WTC11 (cell line): ENCODE measurements around the gene SLC41A3. TPM values are rescaled to one million over a fixed set of nuclear protein-coding genes. Genes with fewer than 3 reads are reported as not detected.

Source experiments
- ATAC-seq: fragments of 200-7000 bp; cut with Tn5 transposase; 2 replicates; pipeline ENCODE4 v1.10.0; 2021; ENCODE audit warnings: mild to moderate bottlenecking, moderate library complexity
- CTCF ChIA-PET: fragments of 300-600 bp; sonication (Branson Sonifier 250); formaldehyde crosslinking; loops from one replicate; lab custom pipeline; 2021; ENCODE audit warnings: antibody characterized with exemption; lab: Charles Lee
- POLR2A ChIA-PET: fragments of 350-600 bp; sonication (Branson Sonifier 250); formaldehyde crosslinking; loops from one replicate; lab custom pipeline; 2021; ENCODE audit warnings: antibody characterized with exemption; lab: Charles Lee
- DNase-seq: peaks from one replicate; pipeline ENCODE4 v3.0.0; 2021; ENCODE audit warnings: low spot score
- H3K27ac Mint-ChIP-seq: 2 replicates; pipeline ENCODE4 v1.8.0; 2021; ENCODE audit warnings: mixed read lengths
- H3K27me3 Mint-ChIP-seq: 2 replicates; pipeline ENCODE4 v1.8.0; 2021; ENCODE audit warnings: low read depth, mild to moderate bottlenecking, moderate library complexity, mixed read lengths
- H3K36me3 Mint-ChIP-seq: 2 replicates; pipeline ENCODE4 v1.8.0; 2021; ENCODE audit warnings: mixed read lengths
- H3K4me1 Mint-ChIP-seq: 2 replicates; pipeline ENCODE4 v1.8.0; 2022; ENCODE audit warnings: mixed read lengths
- H3K4me3 Mint-ChIP-seq: 2 replicates; pipeline ENCODE4 v1.8.0; 2021; ENCODE audit warnings: mild to moderate bottlenecking, moderate library complexity, mixed read lengths
- H3K9me3 Mint-ChIP-seq: 2 replicates; pipeline ENCODE4 v1.8.0; 2021; ENCODE audit warnings: mixed read lengths
- ETV6 ChIP-seq: sonication (generic); formaldehyde crosslinking; IDR thresholded peaks from 2 replicates; pipeline ENCODE4 v1.8.1; 2022; ENCODE audit warnings: mild to moderate bottlenecking, missing genetic modification reagents
- GABPB1 ChIP-seq: sonication (generic); formaldehyde crosslinking; IDR thresholded peaks from 2 replicates; pipeline ENCODE4 v1.8.1; 2023; ENCODE audit warnings: mild to moderate bottlenecking, missing genetic modification reagents
- GTF2I ChIP-seq: fragments of 250-450 bp; sonication (Bioruptor Pico); conservative IDR thresholded peaks from 2 replicates; pipeline ENCODE4 v1.4.0; 2021; ENCODE audit warnings: mild to moderate bottlenecking
- NFATC4 ChIP-seq: fragments of 250-450 bp; sonication (Bioruptor Pico); IDR thresholded peaks from 2 replicates; pipeline ENCODE4 v1.9.0; 2021; ENCODE audit warnings: mild to moderate bottlenecking
- NFE2L1 ChIP-seq: sonication (generic); formaldehyde crosslinking; IDR thresholded peaks from 2 replicates; pipeline ENCODE4 v1.8.1; 2023; ENCODE audit warnings: missing genetic modification reagents
- SOX15 ChIP-seq: fragments of 250-450 bp; sonication (Bioruptor Pico); IDR thresholded peaks from 2 replicates; pipeline ENCODE4 v1.9.0; 2021; ENCODE audit warnings: mild to moderate bottlenecking
- ZBTB21 ChIP-seq: sonication (generic); formaldehyde crosslinking; IDR thresholded peaks from 2 replicates; pipeline ENCODE4 v1.8.1; 2023; ENCODE audit warnings: mild to moderate bottlenecking, missing genetic modification reagents, borderline replicate concordance
- ZNF317 ChIP-seq: sonication (generic); formaldehyde crosslinking; IDR thresholded peaks from 2 replicates; pipeline ENCODE4 v1.8.1; 2023; ENCODE audit warnings: low read depth, mild to moderate bottlenecking, moderate library complexity, missing genetic modification reagents, borderline replicate concordance
- total RNA-seq: library from RNA; stranded (reverse); gene quantifications from 3 replicates; pipeline ENCODE4 v1.2.3, GENCODE V29; 2021
- TF ChIP-seq, protein P1 (sequence below): sonication (generic); formaldehyde crosslinking; IDR thresholded peaks from 2 replicates; pipeline ENCODE4 v1.8.1; 2023; ENCODE audit warnings: mild to moderate bottlenecking, missing genetic modification reagents, moderate library complexity
- TF ChIP-seq, protein P2 (sequence below): sonication (generic); formaldehyde crosslinking; IDR thresholded peaks from 2 replicates; pipeline ENCODE4 v1.8.1; 2023; ENCODE audit warnings: mild to moderate bottlenecking, missing genetic modification reagents, borderline replicate concordance
- TF ChIP-seq, protein P3 (sequence below): fragments of 250-450 bp; sonication (Bioruptor Pico); conservative IDR thresholded peaks from 2 replicates; pipeline ENCODE4 v1.9.0; 2021; ENCODE audit warnings: mild to moderate bottlenecking
- TF ChIP-seq, protein P4 (sequence below): sonication (generic); formaldehyde crosslinking; IDR thresholded peaks from 2 replicates; pipeline ENCODE4 v1.8.1; 2022; ENCODE audit warnings: missing genetic modification reagents, borderline replicate concordance
- TF ChIP-seq, protein P5 (sequence below): fragments of 250-450 bp; sonication (Bioruptor Pico); IDR thresholded peaks from 2 replicates; pipeline ENCODE4 v1.9.0; 2021; ENCODE audit warnings: mild to moderate bottlenecking, borderline replicate concordance
- TF ChIP-seq, protein P6 (sequence below): sonication (generic); formaldehyde crosslinking; IDR thresholded peaks from 2 replicates; pipeline ENCODE4 v1.8.0; 2022; ENCODE audit warnings: mild to moderate bottlenecking, missing genetic modification reagents

The SLC41A3 gene
- total RNA-seq, 1 experiment from 2014 or later: 28.4 TPM

DNA sequence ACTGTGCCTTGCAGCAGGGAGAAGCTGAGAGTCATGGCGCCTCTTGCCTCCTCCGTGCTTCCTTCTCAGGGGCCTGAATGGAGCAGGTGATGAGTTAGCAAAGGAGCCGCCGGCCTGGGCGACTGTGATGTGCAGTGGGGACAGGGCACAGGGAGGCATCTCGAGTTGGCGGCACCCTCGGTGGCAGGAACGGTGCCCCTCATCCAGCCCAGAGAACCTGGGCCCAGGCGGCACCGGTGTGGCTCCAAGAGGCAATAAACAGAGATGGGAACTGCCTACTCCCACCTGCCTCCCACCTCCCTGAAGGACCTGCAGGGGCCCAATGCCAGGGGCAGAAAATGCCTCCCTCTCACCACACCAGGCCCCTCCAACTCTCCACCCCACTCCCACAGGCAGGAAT, 6.2 kb downstream of the SLC41A3 start:
- no peaks in the 10 kb centered on the region for H3K27me3 Mint-ChIP-seq
- H3K4me1 Mint-ChIP-seq: no peaks in the 10 kb centered on the region
- H3K27ac Mint-ChIP-seq: no peak overlapping the region
- H3K9me3 Mint-ChIP-seq: peaks cover 11% of the 10 kb centered on the region
- H3K36me3 Mint-ChIP-seq: no peaks in the 10 kb centered on the region
- no peak for ATAC-seq
- DNase-seq: no peak
- POLR2A ChIA-PET: no interaction called here
- H3K4me3 Mint-ChIP-seq: no peak overlapping the region
- TF ChIP-seq, protein P1, sequence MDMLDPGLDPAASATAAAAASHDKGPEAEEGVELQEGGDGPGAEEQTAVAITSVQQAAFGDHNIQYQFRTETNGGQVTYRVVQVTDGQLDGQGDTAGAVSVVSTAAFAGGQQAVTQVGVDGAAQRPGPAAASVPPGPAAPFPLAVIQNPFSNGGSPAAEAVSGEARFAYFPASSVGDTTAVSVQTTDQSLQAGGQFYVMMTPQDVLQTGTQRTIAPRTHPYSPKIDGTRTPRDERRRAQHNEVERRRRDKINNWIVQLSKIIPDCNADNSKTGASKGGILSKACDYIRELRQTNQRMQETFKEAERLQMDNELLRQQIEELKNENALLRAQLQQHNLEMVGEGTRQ (CRISPR knock-in tag): no peak
- TF ChIP-seq ZNF317 (CRISPR knock-in tag) (no peak), GTF2I (CRISPR knock-in tag) (no peak), NFATC4 (no peak), SOX15 (CRISPR knock-in tag) (no peak), ETV6 (CRISPR knock-in tag) (no peak), NFE2L1 (CRISPR knock-in tag) (no peak), ZBTB21 (CRISPR knock-in tag) (no peak), GABPB1 (no peak)
- TF ChIP-seq, protein P2, sequence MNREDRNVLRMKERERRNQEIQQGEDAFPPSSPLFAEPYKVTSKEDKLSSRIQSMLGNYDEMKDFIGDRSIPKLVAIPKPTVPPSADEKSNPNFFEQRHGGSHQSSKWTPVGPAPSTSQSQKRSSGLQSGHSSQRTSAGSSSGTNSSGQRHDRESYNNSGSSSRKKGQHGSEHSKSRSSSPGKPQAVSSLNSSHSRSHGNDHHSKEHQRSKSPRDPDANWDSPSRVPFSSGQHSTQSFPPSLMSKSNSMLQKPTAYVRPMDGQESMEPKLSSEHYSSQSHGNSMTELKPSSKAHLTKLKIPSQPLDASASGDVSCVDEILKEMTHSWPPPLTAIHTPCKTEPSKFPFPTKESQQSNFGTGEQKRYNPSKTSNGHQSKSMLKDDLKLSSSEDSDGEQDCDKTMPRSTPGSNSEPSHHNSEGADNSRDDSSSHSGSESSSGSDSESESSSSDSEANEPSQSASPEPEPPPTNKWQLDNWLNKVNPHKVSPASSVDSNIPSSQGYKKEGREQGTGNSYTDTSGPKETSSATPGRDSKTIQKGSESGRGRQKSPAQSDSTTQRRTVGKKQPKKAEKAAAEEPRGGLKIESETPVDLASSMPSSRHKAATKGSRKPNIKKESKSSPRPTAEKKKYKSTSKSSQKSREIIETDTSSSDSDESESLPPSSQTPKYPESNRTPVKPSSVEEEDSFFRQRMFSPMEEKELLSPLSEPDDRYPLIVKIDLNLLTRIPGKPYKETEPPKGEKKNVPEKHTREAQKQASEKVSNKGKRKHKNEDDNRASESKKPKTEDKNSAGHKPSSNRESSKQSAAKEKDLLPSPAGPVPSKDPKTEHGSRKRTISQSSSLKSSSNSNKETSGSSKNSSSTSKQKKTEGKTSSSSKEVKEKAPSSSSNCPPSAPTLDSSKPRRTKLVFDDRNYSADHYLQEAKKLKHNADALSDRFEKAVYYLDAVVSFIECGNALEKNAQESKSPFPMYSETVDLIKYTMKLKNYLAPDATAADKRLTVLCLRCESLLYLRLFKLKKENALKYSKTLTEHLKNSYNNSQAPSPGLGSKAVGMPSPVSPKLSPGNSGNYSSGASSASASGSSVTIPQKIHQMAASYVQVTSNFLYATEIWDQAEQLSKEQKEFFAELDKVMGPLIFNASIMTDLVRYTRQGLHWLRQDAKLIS (CRISPR knock-in tag): no peak
- TF ChIP-seq, protein P3, sequence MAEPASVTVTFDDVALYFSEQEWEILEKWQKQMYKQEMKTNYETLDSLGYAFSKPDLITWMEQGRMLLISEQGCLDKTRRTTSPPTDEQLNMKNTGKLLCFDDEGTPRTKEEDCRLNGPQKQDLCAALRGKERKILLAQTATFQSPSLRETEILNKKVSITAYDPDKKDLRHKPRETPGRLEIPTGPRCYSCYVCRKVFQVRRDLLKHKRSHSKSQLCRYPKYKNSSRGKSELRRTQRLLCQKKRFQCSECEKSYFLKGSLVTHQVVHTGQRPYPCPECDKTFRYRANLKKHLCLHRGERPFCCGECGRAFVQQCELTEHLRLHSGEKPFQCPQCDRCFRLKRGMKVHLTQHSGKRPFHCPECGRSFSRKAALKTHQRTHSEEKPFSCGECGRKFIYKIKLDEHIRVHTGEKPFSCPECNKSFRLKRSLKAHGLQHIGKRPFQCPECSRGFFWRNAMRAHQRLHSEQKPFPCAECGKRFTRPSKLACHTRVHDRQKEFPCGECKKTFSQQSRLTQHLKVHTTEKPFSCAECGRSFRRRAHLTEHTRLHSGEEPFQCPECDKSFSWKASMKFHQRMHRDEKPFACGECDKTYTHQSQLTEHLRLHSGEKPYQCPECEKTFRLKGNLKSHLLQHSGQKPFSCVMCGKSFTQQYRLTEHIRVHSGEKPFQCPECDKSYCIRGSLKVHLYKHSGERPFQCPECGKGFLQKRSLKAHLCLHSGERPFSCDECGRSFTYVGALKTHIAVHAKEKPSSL: no peak
- TF ChIP-seq, protein P4, sequence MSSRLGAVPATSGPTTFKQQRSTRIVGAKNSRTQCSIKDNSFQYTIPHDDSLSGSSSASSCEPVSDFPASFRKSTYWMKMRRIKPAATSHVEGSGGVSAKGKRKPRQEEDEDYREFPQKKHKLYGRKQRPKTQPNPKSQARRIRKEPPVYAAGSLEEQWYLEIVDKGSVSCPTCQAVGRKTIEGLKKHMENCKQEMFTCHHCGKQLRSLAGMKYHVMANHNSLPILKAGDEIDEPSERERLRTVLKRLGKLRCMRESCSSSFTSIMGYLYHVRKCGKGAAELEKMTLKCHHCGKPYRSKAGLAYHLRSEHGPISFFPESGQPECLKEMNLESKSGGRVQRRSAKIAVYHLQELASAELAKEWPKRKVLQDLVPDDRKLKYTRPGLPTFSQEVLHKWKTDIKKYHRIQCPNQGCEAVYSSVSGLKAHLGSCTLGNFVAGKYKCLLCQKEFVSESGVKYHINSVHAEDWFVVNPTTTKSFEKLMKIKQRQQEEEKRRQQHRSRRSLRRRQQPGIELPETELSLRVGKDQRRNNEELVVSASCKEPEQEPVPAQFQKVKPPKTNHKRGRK (CRISPR knock-in tag): no peak
- TF ChIP-seq, protein P5, sequence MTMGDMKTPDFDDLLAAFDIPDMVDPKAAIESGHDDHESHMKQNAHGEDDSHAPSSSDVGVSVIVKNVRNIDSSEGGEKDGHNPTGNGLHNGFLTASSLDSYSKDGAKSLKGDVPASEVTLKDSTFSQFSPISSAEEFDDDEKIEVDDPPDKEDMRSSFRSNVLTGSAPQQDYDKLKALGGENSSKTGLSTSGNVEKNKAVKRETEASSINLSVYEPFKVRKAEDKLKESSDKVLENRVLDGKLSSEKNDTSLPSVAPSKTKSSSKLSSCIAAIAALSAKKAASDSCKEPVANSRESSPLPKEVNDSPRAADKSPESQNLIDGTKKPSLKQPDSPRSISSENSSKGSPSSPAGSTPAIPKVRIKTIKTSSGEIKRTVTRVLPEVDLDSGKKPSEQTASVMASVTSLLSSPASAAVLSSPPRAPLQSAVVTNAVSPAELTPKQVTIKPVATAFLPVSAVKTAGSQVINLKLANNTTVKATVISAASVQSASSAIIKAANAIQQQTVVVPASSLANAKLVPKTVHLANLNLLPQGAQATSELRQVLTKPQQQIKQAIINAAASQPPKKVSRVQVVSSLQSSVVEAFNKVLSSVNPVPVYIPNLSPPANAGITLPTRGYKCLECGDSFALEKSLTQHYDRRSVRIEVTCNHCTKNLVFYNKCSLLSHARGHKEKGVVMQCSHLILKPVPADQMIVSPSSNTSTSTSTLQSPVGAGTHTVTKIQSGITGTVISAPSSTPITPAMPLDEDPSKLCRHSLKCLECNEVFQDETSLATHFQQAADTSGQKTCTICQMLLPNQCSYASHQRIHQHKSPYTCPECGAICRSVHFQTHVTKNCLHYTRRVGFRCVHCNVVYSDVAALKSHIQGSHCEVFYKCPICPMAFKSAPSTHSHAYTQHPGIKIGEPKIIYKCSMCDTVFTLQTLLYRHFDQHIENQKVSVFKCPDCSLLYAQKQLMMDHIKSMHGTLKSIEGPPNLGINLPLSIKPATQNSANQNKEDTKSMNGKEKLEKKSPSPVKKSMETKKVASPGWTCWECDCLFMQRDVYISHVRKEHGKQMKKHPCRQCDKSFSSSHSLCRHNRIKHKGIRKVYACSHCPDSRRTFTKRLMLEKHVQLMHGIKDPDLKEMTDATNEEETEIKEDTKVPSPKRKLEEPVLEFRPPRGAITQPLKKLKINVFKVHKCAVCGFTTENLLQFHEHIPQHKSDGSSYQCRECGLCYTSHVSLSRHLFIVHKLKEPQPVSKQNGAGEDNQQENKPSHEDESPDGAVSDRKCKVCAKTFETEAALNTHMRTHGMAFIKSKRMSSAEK (CRISPR knock-in tag): no peak
- TF ChIP-seq, protein P6, sequence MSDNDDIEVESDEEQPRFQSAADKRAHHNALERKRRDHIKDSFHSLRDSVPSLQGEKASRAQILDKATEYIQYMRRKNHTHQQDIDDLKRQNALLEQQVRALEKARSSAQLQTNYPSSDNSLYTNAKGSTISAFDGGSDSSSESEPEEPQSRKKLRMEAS (CRISPR knock-in tag): no peak
- TF ChIP-seq, all 79 proteins: peak for 0
- CTCF ChIA-PET: no interaction called here
